B cell (primary cell): Measurements from ENCODE around the gene PREB.

ENCODE experiments used
- CTCF ChIP-seq: fragments of 200-600 bp; IDR thresholded peaks from one replicate; pipeline ENCODE4 v1.8.0; 2022; ENCODE audit warnings: antibody characterized with exemption, mild to moderate bottlenecking
- EZH2 ChIP-seq: IDR thresholded peaks from 2 replicates; pipeline ENCODE4 v1.6.1; 2012; ENCODE audit warnings: borderline replicate concordance, low read depth, mild to moderate bottlenecking, moderate library complexity, low read length; ENCODE audit not compliant: insufficient read depth, poor library complexity, severe bottlenecking

DNA sequence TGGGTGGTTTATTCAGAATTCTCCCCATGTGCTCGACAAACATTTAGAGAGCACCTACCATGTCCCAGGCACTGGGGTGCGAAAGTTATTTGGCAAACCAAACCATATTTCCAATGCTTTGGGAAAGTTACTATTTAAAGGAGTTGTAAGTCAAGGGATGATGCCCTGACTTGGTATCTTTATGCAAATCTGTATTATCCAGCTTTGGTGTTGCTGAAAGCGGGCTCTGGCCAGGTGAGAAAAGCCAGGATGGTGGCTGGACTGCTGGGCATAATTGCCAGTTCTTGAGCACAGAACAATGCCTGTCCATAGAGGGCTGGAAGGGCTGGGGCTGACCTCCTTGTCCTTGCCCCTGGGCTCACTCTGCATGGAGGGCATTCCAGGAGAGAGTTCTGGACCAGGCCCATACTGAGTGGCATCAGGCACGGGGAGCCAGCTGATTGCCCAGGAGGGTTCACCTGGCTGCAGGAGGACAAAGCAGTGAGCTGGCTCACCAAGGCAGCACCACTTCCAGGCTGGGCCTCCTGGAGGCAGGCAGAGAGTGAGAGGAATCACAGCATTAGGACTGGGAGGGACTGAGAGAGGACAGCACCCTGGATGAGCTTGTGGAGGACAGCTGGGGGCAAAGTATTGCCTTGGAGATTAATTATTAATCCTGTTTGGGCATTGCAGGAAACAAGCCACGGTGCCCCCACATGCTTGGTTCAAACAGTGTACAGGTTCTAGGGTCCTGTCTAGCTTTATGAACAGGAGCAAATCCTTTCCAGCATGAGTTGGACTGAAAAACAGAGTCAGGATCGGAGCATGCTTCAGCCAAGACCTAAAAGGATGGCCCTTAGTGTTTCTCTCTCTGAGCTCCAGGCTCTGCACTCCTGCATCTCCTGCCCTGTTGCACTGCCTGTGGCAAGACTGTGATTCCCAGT lies 40.7 kb downstream of the PREB start:
- TF ChIP-seq CTCF, result no peak
- no peak for TF ChIP-seq EZH2
